GM21447 (cell line): ENCODE data around the gene SH2D3C.
"Not testable (repeated sequence)": the region's sequence is repeated elsewhere in the genome, so short reads cannot be mapped to it uniquely, and the experiment has no call there.

ENCODE experiments used
- ATAC-seq: cut with Tn5 transposase; IDR thresholded peaks from one replicate; pipeline ENCODE4 v1.9.1; 2021; ENCODE audit not compliant: unreplicated experiment

Gene SH2D3C

DNA sequence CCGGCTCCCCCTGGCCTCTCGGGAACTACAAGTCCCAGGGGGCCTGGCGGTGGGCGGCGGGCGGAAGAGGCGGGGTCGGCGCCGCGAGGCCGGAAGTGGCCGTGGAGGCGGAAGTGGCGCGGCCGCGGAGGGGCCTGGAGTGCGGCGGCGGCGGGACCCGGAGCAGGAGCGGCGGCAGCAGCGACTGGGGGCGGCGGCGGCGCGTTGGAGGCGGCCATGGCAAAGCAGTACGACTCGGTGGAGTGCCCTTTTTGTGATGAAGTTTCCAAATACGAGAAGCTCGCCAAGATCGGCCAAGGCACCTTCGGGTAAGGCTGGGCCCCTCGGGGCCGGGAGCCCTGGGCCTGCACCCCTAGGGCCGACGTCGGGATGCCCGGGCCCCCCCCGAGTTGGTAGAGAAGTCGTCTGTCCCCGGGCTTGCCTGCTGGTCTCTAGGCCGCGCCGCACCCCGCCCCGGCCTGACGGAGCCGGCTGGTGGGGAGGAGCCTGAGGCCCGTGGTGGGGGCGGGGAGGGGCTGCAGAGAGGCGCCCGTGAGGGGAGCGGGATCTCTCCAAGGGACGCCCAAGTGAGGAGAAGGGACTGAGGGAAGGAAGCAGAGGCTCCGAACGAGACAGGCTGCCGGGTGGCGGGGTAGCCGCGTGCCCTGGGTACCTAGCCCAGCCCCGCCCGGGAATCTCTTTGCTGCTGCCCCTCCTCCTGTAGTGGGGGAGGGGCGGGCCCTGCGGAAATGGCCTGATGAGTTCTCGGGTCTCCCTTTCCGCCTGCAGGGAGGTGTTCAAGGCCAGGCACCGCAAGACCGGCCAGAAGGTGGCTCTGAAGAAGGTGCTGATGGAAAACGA lies 7.7 kb upstream of the SH2D3C start, which contains the start of gene CDK9:
TSS of gene CDK9 (plus strand) at position 102 of the 840 bp plus-strand sequence. CDS start at position 217, 115 bp downstream.
- peak; percentile 56 for ATAC-seq

DNA sequence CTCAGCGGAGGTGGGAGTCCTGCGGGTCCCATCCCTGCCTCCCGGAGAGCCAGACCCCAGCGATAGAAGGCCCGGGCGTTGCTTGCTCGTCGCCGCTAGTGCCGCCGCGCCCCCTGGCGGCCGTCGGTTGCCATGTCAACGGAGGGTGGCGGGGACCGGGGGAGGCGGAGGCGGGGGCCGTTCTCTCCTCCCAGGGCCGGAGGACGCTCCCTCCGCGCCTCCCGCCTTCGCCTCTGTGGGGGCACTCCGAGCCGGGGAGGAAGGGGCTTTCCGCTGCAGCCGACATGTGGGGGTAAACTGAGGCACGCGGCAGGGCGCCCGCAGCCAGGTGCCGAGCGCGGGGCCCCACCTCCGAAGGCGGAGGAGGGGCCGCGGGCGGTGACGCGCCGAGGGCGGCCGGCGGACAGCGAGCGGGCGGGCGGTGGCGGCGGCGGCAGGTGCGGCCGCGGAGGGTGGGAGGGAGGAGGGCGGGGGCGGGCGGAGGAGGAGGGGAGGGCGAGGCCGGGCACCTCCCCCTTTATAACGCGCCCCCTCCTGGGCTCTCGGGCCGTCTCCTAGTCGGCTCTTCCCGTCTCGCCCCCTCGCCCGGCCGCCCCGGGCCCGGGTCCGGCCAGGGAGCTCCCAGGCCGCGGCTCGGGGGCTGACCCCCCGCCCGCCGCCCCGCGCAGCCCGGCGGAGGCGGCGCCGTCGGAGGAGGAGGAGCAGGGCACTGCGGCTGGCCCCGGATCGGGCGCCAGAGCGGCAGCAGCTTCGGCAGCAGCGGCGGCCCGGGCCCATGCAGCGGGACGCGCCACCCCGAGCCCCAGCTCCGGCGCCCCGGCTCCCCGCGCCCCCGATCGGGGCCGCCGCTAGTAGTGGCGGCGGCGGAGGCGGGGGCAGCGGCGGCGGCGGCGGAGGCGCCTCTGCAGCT lies 6.8 kb upstream of the SH2D3C start:
- peak; percentile 35 for ATAC-seq

DNA sequence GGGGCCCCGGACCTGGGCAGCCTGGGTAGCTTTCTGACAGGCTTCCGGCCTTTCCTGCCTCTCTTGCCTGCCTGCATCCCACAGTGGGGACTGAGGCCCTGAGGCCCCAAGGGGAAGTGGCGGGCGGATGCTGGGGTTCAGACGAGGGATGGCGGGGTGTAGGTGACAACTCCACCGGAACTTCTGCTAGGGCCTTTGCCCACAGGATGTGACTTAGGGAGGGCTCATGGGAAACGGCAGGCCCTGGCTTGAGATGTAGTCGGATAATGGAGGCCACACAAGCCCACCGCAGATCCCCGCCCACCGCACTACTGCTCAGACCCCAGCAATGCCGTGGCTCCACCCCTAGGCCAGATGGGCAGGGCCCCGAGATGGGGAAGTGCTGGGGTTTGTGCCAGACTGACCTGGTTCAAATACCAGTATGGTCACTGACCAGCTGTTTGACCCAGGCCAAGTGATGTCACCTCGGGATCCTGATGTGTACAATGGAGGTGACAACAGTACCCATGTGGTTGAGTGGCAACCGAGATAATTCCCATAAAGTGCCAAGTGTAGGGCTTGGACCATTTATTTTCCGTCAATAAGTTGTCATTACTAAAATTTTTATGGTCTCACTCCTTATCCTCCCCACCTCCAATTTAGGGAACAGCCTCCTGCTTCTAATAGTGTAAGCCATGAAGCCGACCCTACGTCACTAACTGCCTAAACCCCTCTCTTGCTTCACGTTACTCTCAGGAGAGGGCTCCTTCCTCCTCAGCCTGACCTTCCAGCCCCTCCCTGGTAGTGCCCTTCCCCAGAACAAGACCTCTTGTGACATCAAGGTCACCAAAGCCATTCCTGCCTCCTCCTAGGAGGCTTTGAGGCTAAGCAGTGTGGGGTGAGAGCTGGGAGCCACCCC lies 4.9 kb upstream of the SH2D3C start:
- no peak for ATAC-seq

GRCh38 chr9:127781806-127782205 lies 3.3 kb upstream of the SH2D3C start:
- no peak for ATAC-seq

DNA sequence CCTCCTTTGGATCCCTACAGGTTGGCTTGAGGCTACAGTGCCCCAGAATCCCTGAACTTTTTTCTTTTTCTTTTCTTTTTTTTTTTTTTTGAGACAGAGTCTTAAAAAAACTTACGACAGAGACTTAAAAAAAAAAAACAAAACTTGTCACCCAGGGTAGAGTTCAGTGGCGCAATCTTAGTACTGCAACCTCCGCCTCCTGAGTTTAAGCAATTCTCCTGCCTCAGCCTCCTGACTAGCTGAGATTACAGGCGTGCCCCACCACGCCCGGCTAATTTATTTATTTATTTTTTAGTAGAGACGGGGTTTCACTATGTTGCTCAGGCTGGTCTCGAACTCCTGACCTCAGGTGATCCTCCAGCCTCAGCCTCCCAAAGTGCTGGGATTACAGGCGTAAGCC lies 2.4 kb upstream of the SH2D3C start:
- not testable (repeated sequence) for ATAC-seq

- ATAC-seq: no peak
Observed at GRCh38 chr9:127780126-127780885, 1.8 kb upstream of the SH2D3C start.

DNA sequence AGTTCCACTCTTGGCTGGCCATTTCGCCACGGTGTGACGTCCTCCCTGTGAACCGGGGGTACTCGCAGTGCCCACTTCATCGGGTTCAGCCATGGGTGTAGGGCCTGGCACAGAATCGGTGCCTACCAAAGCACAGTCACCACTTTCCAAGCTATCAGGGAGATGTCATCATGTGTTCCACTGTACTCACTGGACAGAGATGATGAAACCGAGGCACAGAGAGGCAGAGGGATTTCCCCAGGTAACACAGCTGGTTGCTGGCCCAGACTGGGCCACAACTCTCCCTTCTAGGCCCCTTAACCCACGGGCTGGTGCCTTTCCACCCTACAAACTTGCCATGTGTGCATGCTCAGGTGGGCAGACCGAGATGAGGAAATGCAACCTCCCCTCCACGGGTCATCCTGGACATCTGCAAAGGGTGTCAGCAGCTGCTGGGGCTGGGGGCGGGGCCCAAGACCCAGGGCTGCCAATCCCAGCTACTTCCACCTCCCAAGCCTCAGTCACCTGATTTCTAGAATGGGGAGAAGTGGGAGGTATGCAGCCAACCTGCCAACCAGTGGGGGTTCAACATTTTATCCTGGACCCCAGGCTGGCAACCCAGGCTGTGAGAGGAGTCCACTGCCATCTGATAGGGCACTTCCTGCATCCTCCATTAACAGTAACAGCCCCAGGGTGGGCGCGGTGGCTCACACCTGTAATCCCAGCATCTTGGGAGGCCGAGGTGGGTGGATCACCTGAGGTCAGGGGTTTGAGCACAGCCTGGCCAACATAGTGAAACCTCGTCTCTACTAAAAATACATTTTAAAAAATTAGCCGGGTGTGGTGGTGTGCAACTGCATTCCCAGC lies 893 bp upstream of the SH2D3C start:
- ATAC-seq: peak; percentile 45

- no peak for ATAC-seq
Observed at GRCh38 chr9:127777368-127777980, 992 bp downstream of the SH2D3C start.

DNA sequence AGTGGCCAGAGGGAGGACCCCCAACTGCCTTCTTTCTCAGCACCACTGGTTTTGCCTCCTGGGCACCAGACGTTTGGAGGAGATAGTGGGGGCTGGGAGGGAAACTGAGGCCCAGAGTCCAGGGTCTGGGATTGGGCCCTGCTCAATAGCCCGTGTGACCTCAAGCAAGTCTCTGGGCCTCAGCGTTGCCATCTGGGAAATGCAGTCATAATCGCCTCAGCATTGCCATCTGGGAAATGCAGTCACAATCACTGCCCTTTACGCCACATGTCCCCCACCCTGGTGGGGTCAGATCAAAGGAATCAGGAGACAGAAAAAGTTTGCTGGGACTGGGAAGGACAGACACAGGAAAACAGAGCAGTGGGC lies 1.6 kb downstream of the SH2D3C start:
- no peak for ATAC-seq

DNA sequence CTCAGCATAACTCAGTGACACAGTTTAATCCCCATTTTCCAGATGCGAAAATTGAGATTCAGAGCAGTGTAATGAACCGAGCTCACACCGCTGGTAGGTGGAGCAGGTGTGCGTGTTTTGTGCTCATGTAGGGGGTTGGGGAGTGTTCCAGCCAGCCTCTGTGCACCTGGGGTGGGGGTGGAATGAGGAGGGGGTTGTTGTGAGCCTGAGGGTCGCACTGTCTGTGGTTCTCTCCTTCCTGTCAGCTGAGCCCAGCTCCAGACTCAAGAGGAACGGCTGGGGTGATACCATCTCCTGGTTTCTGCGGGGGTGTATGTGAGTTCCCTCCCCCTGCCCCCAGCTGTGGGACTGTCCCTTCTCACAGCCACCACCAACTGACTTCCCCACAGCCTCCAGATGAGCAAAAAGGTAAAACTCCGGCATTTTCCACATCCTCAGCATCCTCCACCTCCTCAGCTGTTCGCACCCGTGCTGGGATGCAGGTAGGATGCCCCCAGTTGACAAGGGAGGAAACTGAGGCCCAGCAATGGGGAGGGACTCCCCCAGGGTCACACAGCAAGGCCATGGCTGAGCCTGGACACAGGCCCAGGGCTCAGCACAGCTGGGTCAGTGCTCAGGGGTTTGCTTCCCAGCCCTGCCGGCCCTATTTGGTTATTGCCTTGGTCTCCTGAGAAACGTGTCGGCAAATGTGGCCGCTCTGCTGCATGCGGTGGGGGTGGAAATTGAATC lies 2.1 kb downstream of the SH2D3C start:
- no peak for ATAC-seq

GRCh38 chr9:127773981-127774380 lies 4.5 kb downstream of the SH2D3C start:
- ATAC-seq: no peak

GRCh38 chr9:127773272-127773671 lies 5.2 kb downstream of the SH2D3C start:
- ATAC-seq: no peak

DNA sequence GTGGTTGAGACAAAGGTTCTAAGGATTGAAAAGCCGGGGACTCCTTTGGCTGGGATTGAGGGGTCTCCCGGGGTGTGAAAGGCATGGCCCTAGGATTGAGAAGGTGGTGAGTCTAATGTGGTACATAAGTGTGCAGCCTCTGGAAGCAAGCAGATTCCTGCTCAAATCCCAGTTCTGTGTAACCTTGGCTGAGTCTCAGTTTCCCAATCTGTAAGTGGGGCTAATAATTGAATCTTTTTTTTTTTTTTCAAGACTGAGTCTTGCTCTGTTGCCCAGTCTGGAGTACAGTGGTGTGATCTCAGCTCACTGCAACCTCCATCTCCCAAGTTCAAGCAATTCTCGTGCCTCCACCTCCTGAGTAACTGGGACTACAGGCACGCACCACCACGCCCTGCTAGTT lies 5.9 kb downstream of the SH2D3C start:
- no peak for ATAC-seq

DNA sequence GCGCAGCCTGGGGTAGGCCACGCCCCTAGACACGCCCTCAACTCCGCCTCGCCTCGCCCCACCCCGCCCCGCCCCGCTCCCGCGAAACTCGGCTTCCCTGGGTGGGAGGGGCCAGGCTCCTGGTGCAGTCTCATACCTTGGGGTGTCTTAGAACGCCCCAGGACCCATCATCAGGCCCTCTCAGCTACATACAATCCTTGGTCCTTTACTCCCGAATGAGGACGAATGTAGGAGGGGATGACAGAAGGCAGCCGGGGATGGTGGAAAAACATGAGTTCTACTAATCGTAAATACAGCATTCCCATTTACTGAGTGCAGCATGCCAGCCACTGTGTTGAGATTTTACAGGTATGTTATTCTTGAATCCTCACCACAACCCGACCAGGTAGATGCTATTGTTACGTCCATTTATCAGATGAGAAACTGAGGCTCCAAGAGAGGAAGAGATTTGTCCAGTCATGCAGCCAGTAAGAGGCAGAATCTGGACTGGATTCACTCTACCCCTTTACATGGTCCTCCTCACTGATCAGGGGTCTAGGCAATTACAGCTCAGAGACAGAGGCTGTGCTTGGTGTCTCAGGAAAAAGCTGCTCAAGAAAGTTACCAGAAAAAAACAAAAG lies 6.8 kb downstream of the SH2D3C start:
- no peak for ATAC-seq

DNA sequence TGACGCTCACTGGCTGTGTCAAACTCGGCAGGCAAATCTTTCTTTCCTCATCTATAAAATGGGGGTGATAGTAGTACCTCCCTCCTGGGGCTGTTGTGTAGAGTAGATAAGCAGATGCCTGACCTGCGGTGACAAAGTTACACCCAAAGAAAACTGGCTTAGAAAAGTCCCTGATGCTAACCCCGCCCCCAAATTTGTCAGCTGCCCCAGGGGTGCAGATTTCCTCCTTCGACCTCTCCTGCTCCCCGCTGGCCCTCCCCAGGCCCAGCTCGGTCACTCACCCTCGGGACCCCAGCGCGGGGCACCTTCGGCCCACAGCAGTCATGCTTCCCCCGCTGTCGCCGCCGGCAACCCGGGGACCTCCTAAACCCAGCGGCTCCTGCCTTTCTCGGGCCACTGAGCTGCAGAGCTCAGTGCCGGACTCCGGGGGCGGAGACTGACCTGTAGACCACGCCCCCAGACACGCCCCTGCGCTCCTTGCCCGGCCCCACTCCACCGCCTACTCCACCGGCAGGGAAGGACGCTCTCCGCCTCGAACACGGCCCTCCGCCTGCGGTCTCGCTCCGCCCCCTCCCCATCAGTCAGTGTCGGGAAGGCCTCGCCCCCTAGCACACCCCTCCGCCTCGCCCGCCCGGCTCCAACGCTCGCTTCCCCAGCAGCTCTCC lies 7.4 kb downstream of the SH2D3C start:
- peak; percentile 78 for ATAC-seq

DNA sequence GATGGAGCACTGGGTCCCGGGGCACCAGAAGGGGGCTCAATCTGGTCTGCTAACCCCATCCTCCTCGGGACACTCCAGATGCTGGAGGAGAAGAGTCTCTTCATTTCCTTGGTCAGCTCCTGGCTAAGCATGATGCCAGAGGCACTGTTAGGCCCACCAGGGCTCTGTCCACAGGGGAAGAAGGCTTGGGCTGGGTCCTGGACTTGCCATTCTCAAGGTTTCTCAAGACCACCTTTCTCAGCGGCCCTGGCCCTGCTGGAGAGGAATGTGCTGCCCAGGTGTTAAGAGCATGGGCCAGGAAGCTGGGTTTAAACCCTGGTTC lies 7.9 kb downstream of the SH2D3C start:
- no peak for ATAC-seq

- ATAC-seq: no peak
Observed at GRCh38 chr9:127769929-127770582, 8.4 kb downstream of the SH2D3C start.
